Uterus (tissue), 4 donors: ENCODE measurements around the gene METTL14. TPM values are rescaled to one million over a fixed set of nuclear protein-coding genes. Genes with fewer than 3 reads are reported as not detected.
A peak's percentile ranks its signal among the peaks of the same experiment; 100 is the strongest.

Experiments used
- DNase-seq, 2 donors: peaks; one replicate each; pipeline ENCODE4 v3.0.0-alpha.2; 2019 to 2020
- H3K27ac ChIP-seq, 2 donors: fragments of 200-600 bp; sonication (generic); 1 replicate in 1 of 2; 2 replicates in 1 of 2; pipeline ENCODE4 v1.5.1; 2016 to 2018
- H3K27me3 ChIP-seq, 2 donors: fragments of 200-600 bp; sonication (generic); one replicate each; pipeline ENCODE4 v1.5.1; 2018 to 2019; ENCODE audit warnings: control low read depth in 1 of 2
- H3K36me3 ChIP-seq, 2 donors: fragments of 200-600 bp; sonication (generic); one replicate each; pipeline ENCODE4 v1.5.1; 2019; ENCODE audit warnings: control low read depth in 1 of 2
- H3K4me1 ChIP-seq, 2 donors: fragments of 200-600 bp; sonication (generic); one replicate each; pipeline ENCODE4 v1.5.1; 2018 to 2019; ENCODE audit warnings: control low read depth in 1 of 2
- H3K4me3 ChIP-seq, 2 donors: fragments of 200-600 bp; sonication (generic); 1 replicate in 1 of 2; 2 replicates in 1 of 2; pipeline ENCODE4 v1.5.1; 2018 to 2019; ENCODE audit warnings: mild to moderate bottlenecking in 1 of 2
- H3K9me3 ChIP-seq, 2 donors: fragments of 200-600 bp; sonication (generic); one replicate each; pipeline ENCODE4 v1.5.1; 2019; ENCODE audit warnings: control low read depth in 1 of 2
- POLR2A ChIP-seq, 2 donors: fragments of 450-650 bp; IDR thresholded peaks; one replicate each; pipeline ENCODE4 v1.6.1; 2016; ENCODE audit warnings: antibody characterized with exemption in 2 of 2, mild to moderate bottlenecking in 1 of 2, moderate library complexity in 1 of 2
- intact Hi-C: fragments of 100-400 bp; cut with DNase I; formaldehyde crosslinking; loops from one replicate; pipeline ENCODE4 v1.15.1; 2023; ENCODE audit warnings: low total_unique reads
- total RNA-seq, 4 donors: library from RNA; depleted of rRNA in 3 of 4; stranded (reverse); fragments of >200 nt in 3 of 4; gene quantifications; one replicate each; pipeline versions ENCODE4 v1.1.0 to v1.2.4, GENCODE V29; 2014 to 2023
- TF ChIP-seq, protein P1 (sequence below), 4 experiments: fragments of 200-600 bp in 2 of 4; fragments of 450-650 bp in 2 of 4; sonication (generic) in 2 of 4; IDR thresholded peaks; one replicate each; pipeline ENCODE4 v1.5.1; 2016 to 2019; ENCODE audit warnings: antibody characterized with exemption in 4 of 4, mild to moderate bottlenecking in 2 of 4, moderate library complexity in 1 of 4
- donor health status: DM: yes; HTN: yes; CAD: no.

The METTL14 gene
- total RNA-seq, 4 donors from 2014 or later: 2.3 to 92.6 (median 33.7) TPM

- no peak overlapping the region for H3K4me3 ChIP-seq
- no peaks in the 10 kb centered on the region for H3K27me3 ChIP-seq
- no peaks in the 10 kb centered on the region for H3K36me3 ChIP-seq
- no peaks in the 10 kb centered on the region for H3K9me3 ChIP-seq
- intact Hi-C loops: no loop called here
- H3K27ac ChIP-seq: peak overlapping the region; percentile 53 to 73
- TF ChIP-seq POLR2A (IDR thresholded peaks at IDR 0.05): no peak
- TF ChIP-seq, protein P1, sequence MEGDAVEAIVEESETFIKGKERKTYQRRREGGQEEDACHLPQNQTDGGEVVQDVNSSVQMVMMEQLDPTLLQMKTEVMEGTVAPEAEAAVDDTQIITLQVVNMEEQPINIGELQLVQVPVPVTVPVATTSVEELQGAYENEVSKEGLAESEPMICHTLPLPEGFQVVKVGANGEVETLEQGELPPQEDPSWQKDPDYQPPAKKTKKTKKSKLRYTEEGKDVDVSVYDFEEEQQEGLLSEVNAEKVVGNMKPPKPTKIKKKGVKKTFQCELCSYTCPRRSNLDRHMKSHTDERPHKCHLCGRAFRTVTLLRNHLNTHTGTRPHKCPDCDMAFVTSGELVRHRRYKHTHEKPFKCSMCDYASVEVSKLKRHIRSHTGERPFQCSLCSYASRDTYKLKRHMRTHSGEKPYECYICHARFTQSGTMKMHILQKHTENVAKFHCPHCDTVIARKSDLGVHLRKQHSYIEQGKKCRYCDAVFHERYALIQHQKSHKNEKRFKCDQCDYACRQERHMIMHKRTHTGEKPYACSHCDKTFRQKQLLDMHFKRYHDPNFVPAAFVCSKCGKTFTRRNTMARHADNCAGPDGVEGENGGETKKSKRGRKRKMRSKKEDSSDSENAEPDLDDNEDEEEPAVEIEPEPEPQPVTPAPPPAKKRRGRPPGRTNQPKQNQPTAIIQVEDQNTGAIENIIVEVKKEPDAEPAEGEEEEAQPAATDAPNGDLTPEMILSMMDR (IDR thresholded peaks at IDR 0.05): no peak
- H3K4me1 ChIP-seq: no peaks in the 10 kb centered on the region
- no peak for DNase-seq
Measured at GRCh38 chr4:118741301-118741855, 56.2 kb downstream of the METTL14 start.

DNA sequence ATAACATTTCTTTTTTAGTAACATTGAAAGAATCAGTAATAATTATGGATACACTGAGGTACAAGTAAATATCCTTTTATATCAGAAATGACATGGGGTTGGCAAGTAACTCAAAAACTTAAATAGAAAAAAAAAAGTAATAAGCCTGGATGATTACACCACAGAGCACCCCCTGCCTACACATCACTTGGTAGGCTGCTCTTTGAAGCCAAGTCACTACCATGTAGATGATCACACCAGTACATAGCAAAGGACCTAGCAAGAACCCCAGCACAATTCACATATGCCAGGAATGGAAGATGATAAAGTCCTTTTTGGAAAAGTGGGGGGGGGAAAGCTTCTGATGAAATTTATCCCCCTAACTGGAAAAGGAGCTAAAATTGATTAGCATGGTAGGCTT is 56.9 kb downstream of the METTL14 start:
- intact Hi-C loops: no loop called here
- Histone ChIP-seq H3K27ac (peak overlapping the region; percentile 53 to 73), H3K4me1 (no peaks in the 10 kb centered on the region)

GRCh38 chr4:118743867-118744266 is 58.7 kb downstream of the METTL14 start:
- no peak for TF ChIP-seq POLR2A (IDR thresholded peaks at IDR 0.05)
- TF ChIP-seq, protein P1 (IDR thresholded peaks at IDR 0.05): no peak
- no peak for DNase-seq
- H3K27me3 ChIP-seq: no peaks in the 10 kb centered on the region
- H3K4me3 ChIP-seq: no peak overlapping the region
- peak overlapping the region in 1 of 2 donors; percentile 97 for H3K27ac ChIP-seq
- intact Hi-C loops: no loop called here
- H3K4me1 ChIP-seq: no peaks in the 10 kb centered on the region
- no peaks in the 10 kb centered on the region for H3K9me3 ChIP-seq
- no peaks in the 10 kb centered on the region for H3K36me3 ChIP-seq

More for the DNA sequence above, 56.9 kb downstream of the METTL14 start:
- DNase-seq: no peak
- Histone ChIP-seq H3K36me3 (no peaks in the 10 kb centered on the region), H3K27me3 (no peaks in the 10 kb centered on the region), H3K9me3 (no peaks in the 10 kb centered on the region), H3K4me3 (no peak overlapping the region)
- TF ChIP-seq, protein P1 (IDR thresholded peaks at IDR 0.05): no peak
- no peak for TF ChIP-seq POLR2A (IDR thresholded peaks at IDR 0.05)

GRCh38 chr4:118745357-118745756 is 60.2 kb downstream of the METTL14 start:
- Histone ChIP-seq H3K4me3 (no peak overlapping the region), H3K27ac (peak overlapping the region; percentile 47 to 97), H3K4me1 (no peaks in the 10 kb centered on the region), H3K36me3 (no peaks in the 10 kb centered on the region), H3K9me3 (no peaks in the 10 kb centered on the region), H3K27me3 (no peaks in the 10 kb centered on the region)
- intact Hi-C loops: no loop called here
- DNase-seq: no peak
- TF ChIP-seq POLR2A (IDR thresholded peaks at IDR 0.05): no peak
- TF ChIP-seq, protein P1 (IDR thresholded peaks at IDR 0.05): no peak

- no peak overlapping the region for H3K4me3 ChIP-seq
- TF ChIP-seq POLR2A (IDR thresholded peaks at IDR 0.05): no peak
- TF ChIP-seq, protein P1 (IDR thresholded peaks at IDR 0.05): no peak
- peak overlapping the region; percentile 47 to 97 for H3K27ac ChIP-seq
- no peaks in the 10 kb centered on the region for H3K9me3 ChIP-seq
- no peaks in the 10 kb centered on the region for H3K36me3 ChIP-seq
- DNase-seq: peak in 1 of 2 donors; percentile 40
- H3K27me3 ChIP-seq: no peaks in the 10 kb centered on the region
- no peaks in the 10 kb centered on the region for H3K4me1 ChIP-seq
- intact Hi-C loops: no loop called here
Measured at GRCh38 chr4:118746251-118746919, 61.2 kb downstream of the METTL14 start.
